HCT116 (cell line): ENCODE results near the gene CCDC106. TPM values are rescaled to one million over a fixed set of nuclear protein-coding genes. Genes with fewer than 3 reads are reported as not detected.

Experiments
- ATAC-seq: fragments of 200-7000 bp; cut with Tn5 transposase; 2 replicates; pipeline ENCODE4 v1.9.1; 2020; ENCODE audit warnings: mild to moderate bottlenecking, moderate library complexity
- BruUV-seq: library from RNA; stranded (reverse); fragments of 400-500 nt; replicated peaks from 2 replicates; lab custom pipeline; 2021; lab: Mats Ljungman, UMichigan
- CTCF ChIA-PET: fragments of 300-600 bp; sonication (Branson Sonifier 250); formaldehyde crosslinking; loops from one replicate; lab custom pipeline; 2021; ENCODE audit warnings: antibody characterized with exemption; lab: Charles Lee
- POLR2A ChIA-PET: fragments of 300-600, 350-600 bp; sonication (Branson Sonifier 250); formaldehyde crosslinking; loops from one replicate; lab custom pipeline; 2021; ENCODE audit warnings: antibody characterized with exemption; lab: Charles Lee
- RAD21 ChIA-PET, 2 experiments: fragments of 300-600 bp; sonication (Branson Sonifier 250); formaldehyde crosslinking; loops; one replicate each; lab custom pipeline; 2023; ENCODE audit warnings: low total read pairs in 2 of 2; ENCODE audit not compliant: uncharacterized antibody in 2 of 2, unreplicated experiment in 2 of 2, low non-redundant PET in 1 of 2; lab: Charles Lee
- DNase-seq: peaks from one replicate; pipeline ENCODE4 v3.0.0-alpha.2; 2010; ENCODE audit warnings: low read depth, low spot score
- H2AFZ ChIP-seq: fragments of 200-600 bp; shearing (Covaris generic), sonication (generic); 2 replicates; pipeline ENCODE4 v1.6.1; 2017; ENCODE audit warnings: low read depth, mixed run types, mixed read lengths, antibody characterized with exemption, low read length; ENCODE audit not compliant: poor library complexity, severe bottlenecking
- H3K27ac ChIP-seq: 2 replicates; pipeline ENCODE4 v1.5.1; 2012; ENCODE audit warnings: low read depth, low read length
- H3K27me3 ChIP-seq: fragments of 200-600 bp; sonication (generic); 2 replicates; pipeline ENCODE4 v1.6.1; 2016; ENCODE audit warnings: mixed run types, low read length, mixed read lengths; ENCODE audit not compliant: insufficient read depth
- H3K36me3 ChIP-seq, 2 experiments: fragments of 200-500 bp in 1 of 2; fragments of 200-600 bp in 1 of 2; sonication (Bioruptor generic) in 1 of 2; sonication (generic) in 1 of 2; 2 replicates each; pipeline versions ENCODE4 v1.5.1 to v1.6.1; 2014 to 2016; ENCODE audit warnings: low read length in 2 of 2, inconsistent platforms in 1 of 2, mixed read lengths in 1 of 2, mixed run types in 1 of 2; ENCODE audit not compliant: insufficient read depth in 2 of 2, control insufficient read depth in 1 of 2
- H3K4me1 ChIP-seq, 2 experiments: fragments of 200-600 bp in 1 of 2; sonication (generic) in 1 of 2; 2 replicates each; pipeline versions ENCODE4 v1.5.1 to v1.6.1; 2012 to 2017; ENCODE audit warnings: low read length in 2 of 2, inconsistent platforms in 1 of 2, mild to moderate bottlenecking in 1 of 2, mixed read lengths in 1 of 2, mixed run types in 1 of 2, moderate library complexity in 1 of 2; ENCODE audit not compliant: insufficient read depth in 2 of 2, control insufficient read depth in 1 of 2
- H3K4me2 ChIP-seq: fragments of 200-600 bp; sonication (generic); 2 replicates; pipeline ENCODE4 v1.6.1; 2017; ENCODE audit warnings: mixed run types, low read length, mixed read lengths
- H3K4me3 ChIP-seq, 2 experiments: fragments of 200-600 bp in 1 of 2; sonication (generic) in 1 of 2; replicated peaks in 1 of 2; 2 replicates each; pipeline ENCODE4 v1.5.1; 2011 to 2016; ENCODE audit warnings: low read length in 2 of 2, control low read depth in 1 of 2, low read depth in 1 of 2, mild to moderate bottlenecking in 1 of 2, mixed read lengths in 1 of 2, mixed run types in 1 of 2
- H3K79me2 ChIP-seq: fragments of 200-600 bp; sonication (generic); 2 replicates; pipeline ENCODE4 v1.6.1; 2017; ENCODE audit warnings: mild to moderate bottlenecking, mixed run types, low read length, moderate library complexity, mixed read lengths; ENCODE audit not compliant: insufficient read depth
- H3K9ac ChIP-seq: fragments of 200-600 bp; sonication (generic); 2 replicates; pipeline ENCODE4 v1.6.1; 2016; ENCODE audit warnings: low read length, mixed read lengths
- H3K9me2 ChIP-seq: fragments of 200-600 bp; sonication (generic), shearing (Covaris generic); 2 replicates; pipeline ENCODE4 v1.6.1; 2017; ENCODE audit warnings: mixed run types, mild to moderate bottlenecking, moderate library complexity; ENCODE audit not compliant: insufficient read depth
- H3K9me3 ChIP-seq, 2 experiments: fragments of 200-500 bp in 1 of 2; fragments of 200-600 bp in 1 of 2; sonication (Bioruptor generic) in 1 of 2; sonication (generic) in 1 of 2; 2 replicates each; pipeline ENCODE4 v1.6.1; 2014 to 2017; ENCODE audit warnings: low read length in 2 of 2, mixed read lengths in 2 of 2, inconsistent platforms in 1 of 2, low read depth in 1 of 2, mild to moderate bottlenecking in 1 of 2, mixed run types in 1 of 2, moderate library complexity in 1 of 2; ENCODE audit not compliant: control insufficient read depth in 1 of 2, insufficient read depth in 1 of 2
- H4K20me1 ChIP-seq: fragments of 200-600 bp; sonication (generic), shearing (Covaris generic); 2 replicates; pipeline ENCODE4 v1.6.1; 2017; ENCODE audit warnings: mixed run types, mild to moderate bottlenecking, moderate library complexity; ENCODE audit not compliant: insufficient read depth
- ATF3 ChIP-seq: IDR thresholded peaks from 2 replicates; pipeline ENCODE4 v1.6.1; 2012
- CBX3 ChIP-seq: IDR thresholded peaks from 2 replicates; pipeline ENCODE4 v1.6.1; 2012; ENCODE audit warnings: low read depth
- CEBPB ChIP-seq: IDR thresholded peaks from 2 replicates; pipeline ENCODE4 v1.6.1; 2012; ENCODE audit warnings: low read depth
- CTCF ChIP-seq, 3 experiments: fragments of 200-600 bp in 1 of 3; sonication (generic) in 1 of 3; IDR thresholded peaks in 2 of 3; conservative IDR thresholded peaks in 1 of 3; 2 replicates each; pipeline ENCODE4 v1.5.1; 2012 to 2017; ENCODE audit warnings: low read depth in 2 of 3, low read length in 2 of 3, antibody characterized with exemption in 1 of 3, borderline replicate concordance in 1 of 3, control low read depth in 1 of 3, mild to moderate bottlenecking in 1 of 3, mixed read lengths in 1 of 3, mixed run types in 1 of 3, moderate library complexity in 1 of 3; ENCODE audit not compliant: insufficient read depth in 1 of 3
- EGR1 ChIP-seq: IDR thresholded peaks from 2 replicates; pipeline ENCODE4 v1.6.1; 2012; ENCODE audit warnings: low read depth
- ELF1 ChIP-seq: IDR thresholded peaks from 2 replicates; pipeline ENCODE4 v1.6.1; 2012; ENCODE audit warnings: low read depth, borderline replicate concordance
- EZH2 ChIP-seq: fragments of 200-600 bp; sonication (generic); IDR thresholded peaks from 2 replicates; pipeline ENCODE4 v1.6.1; 2017; ENCODE audit warnings: antibody characterized with exemption, mixed run types
- EZH2phosphoT487 ChIP-seq: fragments of 200-600 bp; IDR thresholded peaks from 2 replicates; pipeline ENCODE4 v1.6.1; 2018; ENCODE audit warnings: antibody characterized with exemption, borderline replicate concordance
- JUND ChIP-seq: IDR thresholded peaks from 2 replicates; pipeline ENCODE4 v1.6.1; 2012
- POLR2A ChIP-seq: IDR thresholded peaks from 2 replicates; pipeline ENCODE4 v1.7.0; 2011; ENCODE audit warnings: borderline replicate concordance; ENCODE audit not compliant: insufficient read depth, insufficient read length; ENCODE audit errors: extremely low read depth
- SIN3A ChIP-seq: IDR thresholded peaks from 2 replicates; pipeline ENCODE4 v1.6.1; 2012; ENCODE audit warnings: low read depth
- SP1 ChIP-seq: IDR thresholded peaks from 2 replicates; pipeline ENCODE4 v1.6.1; 2012; ENCODE audit warnings: low read depth
- SRF ChIP-seq: IDR thresholded peaks from 2 replicates; pipeline ENCODE4 v1.6.1; 2012; ENCODE audit warnings: low read depth
- YY1 ChIP-seq: IDR thresholded peaks from 2 replicates; pipeline ENCODE4 v1.6.1; 2011; ENCODE audit warnings: low read length, low read depth, moderate library complexity, mild to moderate bottlenecking; ENCODE audit not compliant: insufficient replicate concordance; ENCODE audit errors: extremely low read depth
- intact Hi-C: fragments of 100-400 bp; cut with micrococcal nuclease; formaldehyde crosslinking; loops from 2 replicates; pipeline ENCODE4 v1.10.0; 2022
- total RNA-seq: library from RNA; stranded (reverse); gene quantifications from one replicate; pipeline ENCODE4 v1.2.1, GENCODE V29; 2021; ENCODE audit not compliant: unreplicated experiment
- TF ChIP-seq, protein P1 (sequence below): IDR thresholded peaks from 2 replicates; pipeline ENCODE4 v1.6.1; 2012
- TF ChIP-seq, protein P2 (sequence below): IDR thresholded peaks from 2 replicates; pipeline ENCODE4 v1.6.1; 2012; ENCODE audit warnings: low read depth

CCDC106 gene
- total RNA-seq, 1 experiment from 2014 or later = 1.0 TPM

- H3K79me2 ChIP-seq = peaks cover 92% of the 10 kb centered on the region
- no peak overlapping the region for H2AFZ ChIP-seq
- ChIA-PET RAD21 (no interaction called here), CTCF (interaction anchor here (0.7 to 2.3 kb wide), 7 partner anchors 8 to 38 kb away, joined by 3 to 23 read pairs (median 3); partner anchors contain the start of genes U2AF2 and ZNF580), POLR2A (interaction anchor here (1.1 kb wide), 1 partner anchor 17 kb away, joined by 8 read pairs; the partner anchor contains the start of gene U2AF2)
- H3K9ac ChIP-seq = no peak overlapping the region
- no peak overlapping the region for H3K4me3 ChIP-seq
- no peak for DNase-seq
- H3K4me2 ChIP-seq = no peak overlapping the region
- no TSS peak for BruUV-seq
- no peaks in the 10 kb centered on the region for H3K27me3 ChIP-seq
- peak overlapping the region; percentile 10; the same call in 1 of the 2 replicates for H3K27ac ChIP-seq
- peaks cover 14% of the 10 kb centered on the region; the same call in 1 of the 2 replicates for H4K20me1 ChIP-seq
- TF ChIP-seq SP1 (no peak), JUND (no peak), CBX3 (no peak), EGR1 (no peak), ELF1 (no peak), YY1 (no peak), SIN3A (no peak), POLR2A (no peak)
- TF ChIP-seq, protein P1, sequence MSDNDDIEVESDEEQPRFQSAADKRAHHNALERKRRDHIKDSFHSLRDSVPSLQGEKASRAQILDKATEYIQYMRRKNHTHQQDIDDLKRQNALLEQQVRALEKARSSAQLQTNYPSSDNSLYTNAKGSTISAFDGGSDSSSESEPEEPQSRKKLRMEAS = no peak
- H3K4me1 ChIP-seq = peaks cover 7 to 50% of the 10 kb centered on the region in 2 experiments
- no peaks in the 10 kb centered on the region for H3K9me3 ChIP-seq
- no peak for ATAC-seq
- intact Hi-C loops = no loop called here
- H3K36me3 ChIP-seq = peaks cover 31 to 47% of the 10 kb centered on the region in 2 experiments
- H3K9me2 ChIP-seq = no peaks in the 10 kb centered on the region
Measured at GRCh38 chr19:55671054-55671378, 23.0 kb downstream of the CCDC106 start.

DNA sequence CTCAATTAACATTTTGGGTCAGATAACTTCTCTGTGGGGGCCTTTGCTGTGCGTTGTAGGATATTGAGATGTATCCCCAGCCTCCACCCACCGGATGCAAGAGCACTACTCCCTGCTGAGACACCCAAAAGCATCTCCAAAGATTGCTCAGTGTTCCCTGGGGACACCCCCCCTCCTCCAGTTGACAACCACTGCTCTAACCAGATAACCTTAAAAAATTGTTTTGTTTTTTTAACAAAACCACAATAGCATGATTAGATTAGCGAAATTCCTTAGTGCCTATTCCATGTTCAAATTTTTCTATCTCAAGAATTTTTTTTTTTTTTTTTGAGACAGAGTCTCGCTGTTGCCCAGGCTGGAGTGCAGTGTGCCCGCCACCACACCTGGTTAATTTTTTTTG lies 24.4 kb downstream of the CCDC106 start:
- Histone ChIP-seq H3K27me3 (no peaks in the 10 kb centered on the region), H3K79me2 (peaks cover 92% of the 10 kb centered on the region), H3K4me3 (no peak overlapping the region), H3K27ac (no peak overlapping the region)
- no peak for ATAC-seq
- intact Hi-C loops = no loop called here
- POLR2A ChIA-PET = no interaction called here
- TF ChIP-seq, protein P2, sequence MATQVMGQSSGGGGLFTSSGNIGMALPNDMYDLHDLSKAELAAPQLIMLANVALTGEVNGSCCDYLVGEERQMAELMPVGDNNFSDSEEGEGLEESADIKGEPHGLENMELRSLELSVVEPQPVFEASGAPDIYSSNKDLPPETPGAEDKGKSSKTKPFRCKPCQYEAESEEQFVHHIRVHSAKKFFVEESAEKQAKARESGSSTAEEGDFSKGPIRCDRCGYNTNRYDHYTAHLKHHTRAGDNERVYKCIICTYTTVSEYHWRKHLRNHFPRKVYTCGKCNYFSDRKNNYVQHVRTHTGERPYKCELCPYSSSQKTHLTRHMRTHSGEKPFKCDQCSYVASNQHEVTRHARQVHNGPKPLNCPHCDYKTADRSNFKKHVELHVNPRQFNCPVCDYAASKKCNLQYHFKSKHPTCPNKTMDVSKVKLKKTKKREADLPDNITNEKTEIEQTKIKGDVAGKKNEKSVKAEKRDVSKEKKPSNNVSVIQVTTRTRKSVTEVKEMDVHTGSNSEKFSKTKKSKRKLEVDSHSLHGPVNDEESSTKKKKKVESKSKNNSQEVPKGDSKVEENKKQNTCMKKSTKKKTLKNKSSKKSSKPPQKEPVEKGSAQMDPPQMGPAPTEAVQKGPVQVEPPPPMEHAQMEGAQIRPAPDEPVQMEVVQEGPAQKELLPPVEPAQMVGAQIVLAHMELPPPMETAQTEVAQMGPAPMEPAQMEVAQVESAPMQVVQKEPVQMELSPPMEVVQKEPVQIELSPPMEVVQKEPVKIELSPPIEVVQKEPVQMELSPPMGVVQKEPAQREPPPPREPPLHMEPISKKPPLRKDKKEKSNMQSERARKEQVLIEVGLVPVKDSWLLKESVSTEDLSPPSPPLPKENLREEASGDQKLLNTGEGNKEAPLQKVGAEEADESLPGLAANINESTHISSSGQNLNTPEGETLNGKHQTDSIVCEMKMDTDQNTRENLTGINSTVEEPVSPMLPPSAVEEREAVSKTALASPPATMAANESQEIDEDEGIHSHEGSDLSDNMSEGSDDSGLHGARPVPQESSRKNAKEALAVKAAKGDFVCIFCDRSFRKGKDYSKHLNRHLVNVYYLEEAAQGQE = no peak
- TF ChIP-seq CTCF (IDR thresholded peaks at IDR 0.05 in 2 of 3, conservative IDR thresholded peaks at IDR 0.05 in 1 of 3; ENCODE audit: borderline replicate concordance in 1 of 3, insufficient read depth in 1 of 3, low read depth in 2 of 3, low read length in 2 of 3) (no peak), EZH2 (no peak), SRF (no peak), SP1 (no peak), ATF3 (no peak), EZH2phosphoT487 (no peak), CBX3 (no peak), SIN3A (no peak), CEBPB (no peak), YY1 (no peak)
- TF ChIP-seq, all 23 proteins: peak for 0
- Histone ChIP-seq H3K9ac (no peak overlapping the region), H4K20me1 (0 out of 2 replicates have a peak, but pooled peaks cover 8% of the 10 kb centered on the region), H3K9me3 (no peaks in the 10 kb centered on the region), H3K9me2 (no peaks in the 10 kb centered on the region), H3K4me1 (peaks cover 13 to 48% of the 10 kb centered on the region in 2 experiments), H3K4me2 (no peak overlapping the region), H2AFZ (no peak overlapping the region), H3K36me3 (peaks cover 19 to 38% of the 10 kb centered on the region in 2 experiments; a peak in 3 of 4 replicates)
- ChIA-PET CTCF (interaction anchor here (1.5 to 2.3 kb wide), 2 partner anchors 15 to 18 kb away, joined by 15 to 23 read pairs; partner anchors contain the start of gene U2AF2), RAD21 (no interaction called here)
- DNase-seq = no peak
- no TSS peak for BruUV-seq
